K562 (cell line): Measurements from ENCODE around the gene ATP6V1F. TPM values are rescaled to one million over a fixed set of nuclear protein-coding genes. Genes with fewer than 3 reads are reported as not detected.
A peak's percentile ranks its signal among the peaks of the same experiment; 100 is the strongest.

Source experiments
- CHD4 ChIP-seq: fragments of 200-600 bp; sonication (generic); IDR thresholded peaks from 3 replicates; pipeline ENCODE4 v1.6.1; 2012; ENCODE audit warnings: low read depth, mild to moderate bottlenecking, mixed read lengths, low read length, inconsistent platforms; ENCODE audit not compliant: insufficient read depth, insufficient replicate concordance, poor library complexity, severe bottlenecking
- E4F1 ChIP-seq: fragments of 250-450 bp; sonication (Bioruptor Pico); IDR thresholded peaks from 2 replicates; pipeline ENCODE4 v1.5.0; 2021; ENCODE audit warnings: mild to moderate bottlenecking, borderline replicate concordance
- ELF1 ChIP-seq: fragments of 200-800 bp; sonication (Bioruptor generic); IDR thresholded peaks from 2 replicates; pipeline ENCODE4 v1.6.1; 2016; ENCODE audit warnings: missing genetic modification characterization, missing compliant biosample characterization
- FOXA3 ChIP-seq, 2 experiments: fragments of 450-650 bp in 1 of 2; sonication (generic) in 1 of 2; formaldehyde crosslinking; IDR thresholded peaks in 1 of 2; conservative IDR thresholded peaks in 1 of 2; 2 replicates each; pipeline versions ENCODE4 v1.4.0 to v1.8.0; 2020 to 2022; ENCODE audit warnings: mild to moderate bottlenecking in 2 of 2, missing genetic modification reagents in 1 of 2
- HES1 ChIP-seq: fragments of 450-650 bp; IDR thresholded peaks from 2 replicates; pipeline ENCODE4 v1.6.1; 2016; ENCODE audit warnings: low read depth, mild to moderate bottlenecking, moderate library complexity
- HINFP ChIP-seq: fragments of 450-650 bp; conservative IDR thresholded peaks from 2 replicates; pipeline ENCODE4 v1.6.1; 2016; ENCODE audit warnings: missing genetic modification characterization, low read depth, mild to moderate bottlenecking, control low read depth, missing compliant biosample characterization
- RREB1 ChIP-seq: fragments of 250-450 bp; sonication (Bioruptor Pico); IDR thresholded peaks from 2 replicates; pipeline ENCODE4 v1.4.0; 2020
- SLC30A9 ChIP-seq: fragments of 250-450 bp; sonication (Bioruptor Pico); IDR thresholded peaks from 2 replicates; pipeline ENCODE4 v1.8.0; 2022; ENCODE audit warnings: mild to moderate bottlenecking, moderate library complexity
- TAF9B ChIP-seq: fragments of 450-650 bp; IDR thresholded peaks from 2 replicates; pipeline ENCODE4 v1.6.1; 2018; ENCODE audit warnings: mild to moderate bottlenecking; ENCODE audit not compliant: partially characterized antibody
- ZKSCAN3 ChIP-seq: fragments of 250-450 bp; sonication (Bioruptor Pico); IDR thresholded peaks from 2 replicates; pipeline ENCODE4 v1.4.0; 2020
- ZNF395 ChIP-seq: fragments of 200-800 bp; sonication (Bioruptor generic); IDR thresholded peaks from 2 replicates; pipeline ENCODE4 v1.6.1; 2017; ENCODE audit warnings: missing genetic modification characterization, missing compliant biosample characterization
- ZNF41 ChIP-seq: fragments of 250-450 bp; sonication (Bioruptor Pico); conservative IDR thresholded peaks from 2 replicates; pipeline ENCODE4 v1.4.0; 2020; ENCODE audit warnings: mild to moderate bottlenecking
- ZNF668 ChIP-seq: fragments of 250-450 bp; sonication (Bioruptor Pico); IDR thresholded peaks from 2 replicates; pipeline ENCODE4 v1.8.0; 2022; ENCODE audit warnings: mild to moderate bottlenecking, inconsistent platforms
- polyA plus RNA-seq, 8 experiments: library from polyadenylated mRNA; depleted of rRNA in 4 of 8; stranded (reverse) in 5 of 8; unstranded in 3 of 8; fragments of >200 nt; fragmentation: Nextera tagmentation in 2 of 8; fragmentation: Illumina TruSeq in 1 of 8; extraction: Ambion mirVana in 2 of 8; extraction: Trizol in 1 of 8; gene quantifications; 2 replicates each; pipeline versions ENCODE4 v1.2.1 to v1.2.3, GENCODE V29; 2011 to 2014; ENCODE audit warnings: inconsistent platforms in 1 of 8, missing spikeins in 1 of 8
- total RNA-seq, 7 experiments: library from RNA; depleted of rRNA in 6 of 7; stranded (reverse); fragments of >200 nt in 6 of 7; fragmentation: Illumina TruSeq in 2 of 7; extraction: Trizol in 2 of 7; gene quantifications; 2 replicates each; pipeline versions ENCODE4 v1.2.1 to v1.2.3, GENCODE V29; 2011 to 2021; ENCODE audit warnings: low replicate concordance in 1 of 7

ATP6V1F gene
- total and polyA plus RNA-seq, 9 of the 15 experiments (the other 6 are each of a cell fraction or from before 2014, with no cell fraction given): 206 to 1,123 (median 542) TPM

- TF ChIP-seq HINFP (no peak), E4F1 (CRISPR knock-in tag) (no peak), FOXA3 (CRISPR knock-in tag; conservative IDR thresholded peaks at IDR 0.05 in 1 of 2, IDR thresholded peaks at IDR 0.05 in 1 of 2) (no peak; a peak in 1 of 4 replicates), ZNF41 (CRISPR knock-in tag) (no peak), CHD4 (no peak), ELF1 (tag) (no peak), ZKSCAN3 (CRISPR knock-in tag) (no peak), RREB1 (no peak; the same call in 1 of the 2 replicates), SLC30A9 (CRISPR knock-in tag) (0 out of 2 replicates have a peak, but pooled peaks have one; percentile 23), ZNF395 (CRISPR knock-in tag) (peak; percentile 55; the same call in 1 of the 2 replicates), TAF9B (no peak), ZNF668 (no peak), HES1 (no peak)
Observed at GRCh38 chr7:128830231-128831177, 32.2 kb upstream of the ATP6V1F start, which contains the start of gene FLNC (continued).
